Measurements from ENCODE around the gene GALNTL6.
"Not testable (repeated sequence)": the region's sequence is repeated elsewhere in the genome, so short reads cannot be mapped to it uniquely, and the experiment has no call there.

The GALNTL6 gene

DNA sequence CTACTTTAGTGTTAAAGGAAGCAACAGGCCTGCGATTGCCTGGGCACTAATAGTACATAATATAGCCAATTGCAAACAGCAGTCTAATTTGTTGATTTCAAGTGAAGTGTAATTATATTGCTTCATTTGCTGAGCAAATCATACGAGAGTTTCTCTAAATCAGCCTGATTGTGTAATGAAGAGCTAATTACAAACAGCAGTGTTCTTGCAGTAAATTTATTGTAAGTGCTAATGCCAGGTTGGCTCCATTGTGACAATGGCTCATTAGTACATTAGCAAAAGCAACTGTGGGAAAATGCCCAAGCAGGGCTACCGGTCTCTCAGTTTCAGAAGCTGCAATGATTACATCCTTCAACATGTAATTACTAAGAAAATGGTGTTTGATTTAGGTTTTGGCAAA lies 591.5 kb downstream of the GALNTL6 start:
- DNase-seq (ENCODE audit: low read depth), result no peak

DNA sequence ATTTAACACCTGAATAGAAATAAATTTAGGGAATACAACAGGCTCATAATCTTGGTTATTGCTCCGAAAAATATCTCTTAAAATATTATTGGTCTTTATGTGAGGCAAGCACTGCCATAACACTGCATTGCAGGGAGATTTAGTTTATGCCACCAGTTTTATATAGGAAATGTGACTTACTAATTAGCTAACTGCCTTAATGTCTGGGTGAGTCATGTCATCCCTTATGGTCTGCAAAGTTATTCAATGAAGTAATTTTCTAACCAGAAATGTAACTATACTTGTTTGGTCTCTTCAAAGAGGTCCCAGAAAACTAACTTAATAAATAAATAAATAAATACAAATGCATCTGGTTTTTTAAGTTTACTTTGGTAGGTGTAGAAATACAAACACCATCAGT lies 597.2 kb downstream of the GALNTL6 start:
- no peak for DNase-seq (ENCODE audit: low read depth)

DNA sequence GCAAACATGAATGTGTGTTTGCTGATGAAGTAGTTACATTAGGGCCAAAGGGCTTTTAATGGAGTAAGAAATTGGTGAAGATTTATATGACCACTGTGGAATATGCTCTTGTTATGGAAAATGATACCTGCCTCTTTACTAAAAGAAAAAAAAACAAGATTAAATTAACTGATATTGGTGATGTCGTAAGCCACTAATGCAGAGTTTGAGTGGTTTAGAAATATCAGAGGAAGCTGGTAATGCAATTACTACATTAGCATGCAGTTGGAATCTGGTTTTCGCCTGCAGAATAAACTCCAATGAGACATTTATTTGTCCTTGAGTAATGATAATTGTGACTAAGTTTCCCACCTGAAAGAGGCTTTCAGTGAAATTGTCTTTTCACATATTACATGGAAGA lies 597.9 kb downstream of the GALNTL6 start:
- no peak for DNase-seq (ENCODE audit: low read depth)

DNA sequence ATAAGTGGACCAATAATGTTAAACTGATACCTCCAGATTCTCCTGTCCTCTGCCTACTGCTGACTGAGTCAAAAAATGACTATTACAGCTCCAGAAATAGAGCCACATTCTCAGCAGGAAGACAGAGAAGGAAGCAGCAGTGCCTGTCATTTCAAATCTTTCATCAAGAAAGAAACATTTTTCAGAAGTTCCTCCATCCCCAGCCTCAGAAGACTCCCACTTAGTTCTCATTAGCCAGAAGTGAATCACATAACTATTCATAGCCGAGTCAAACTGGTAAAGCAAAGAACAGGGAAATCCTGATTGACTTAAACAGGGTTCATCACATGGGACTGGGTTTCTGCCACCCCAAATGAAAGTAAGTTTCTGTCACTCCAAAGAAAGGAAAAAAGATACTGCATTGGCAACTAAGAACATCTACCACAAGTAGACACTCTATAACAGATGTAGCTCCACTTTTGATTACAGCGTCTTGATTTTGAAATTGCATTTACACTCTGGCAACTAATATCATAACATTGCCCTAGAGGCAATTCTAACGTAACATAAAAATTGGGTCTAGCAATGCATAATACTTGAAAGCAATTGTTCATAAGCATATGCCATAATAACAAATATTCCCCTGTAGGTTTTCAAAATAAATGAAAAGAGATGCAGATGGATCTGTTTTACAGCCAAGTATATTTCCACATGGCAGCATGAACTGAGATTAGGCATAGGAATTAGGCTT lies 599.8 kb downstream of the GALNTL6 start:
- DNase-seq (ENCODE audit: low read depth), result peak; percentile 20

DNA sequence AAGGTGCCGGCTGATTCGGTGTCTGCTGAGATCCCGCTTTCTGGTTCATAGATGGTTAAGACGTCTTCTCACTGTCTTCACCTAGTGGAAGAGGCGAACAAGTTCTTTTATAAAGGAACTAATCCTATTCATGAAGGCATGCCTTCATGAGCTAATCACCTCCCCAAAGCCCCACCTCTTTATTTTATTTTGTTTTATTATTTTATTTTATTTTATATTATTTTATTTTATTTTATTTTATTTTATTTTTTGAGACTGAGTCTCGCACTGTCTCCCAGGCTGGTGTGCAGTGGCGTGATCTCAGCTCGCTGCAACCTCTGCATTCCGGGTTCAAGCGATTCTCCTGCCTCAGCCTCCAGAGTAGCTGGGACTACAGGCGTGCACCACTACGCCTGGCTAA lies 615.8 kb downstream of the GALNTL6 start:
- not testable (repeated sequence) for DNase-seq (ENCODE audit: low read depth)

DNA sequence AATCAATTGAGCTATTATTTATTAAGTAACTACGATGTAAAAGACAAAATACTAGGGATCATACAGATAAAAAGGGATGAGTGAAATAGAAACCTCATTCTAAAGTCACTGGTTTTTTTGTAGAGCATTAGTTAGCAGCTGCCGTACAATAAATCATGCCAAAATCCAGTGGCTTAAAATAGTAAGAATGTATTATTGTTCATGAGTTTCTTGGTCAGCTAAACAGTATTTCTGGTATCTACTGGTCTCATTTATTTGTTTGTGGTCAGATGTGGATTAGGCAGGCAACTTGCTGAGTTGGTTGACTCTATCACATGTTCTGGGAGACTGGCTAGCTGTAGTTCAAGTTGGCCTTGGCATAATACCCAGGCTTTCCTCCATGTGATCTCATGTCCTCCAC lies 667.3 kb downstream of the GALNTL6 start:
- DNase-seq (ENCODE audit: low read depth), result no peak

DNA sequence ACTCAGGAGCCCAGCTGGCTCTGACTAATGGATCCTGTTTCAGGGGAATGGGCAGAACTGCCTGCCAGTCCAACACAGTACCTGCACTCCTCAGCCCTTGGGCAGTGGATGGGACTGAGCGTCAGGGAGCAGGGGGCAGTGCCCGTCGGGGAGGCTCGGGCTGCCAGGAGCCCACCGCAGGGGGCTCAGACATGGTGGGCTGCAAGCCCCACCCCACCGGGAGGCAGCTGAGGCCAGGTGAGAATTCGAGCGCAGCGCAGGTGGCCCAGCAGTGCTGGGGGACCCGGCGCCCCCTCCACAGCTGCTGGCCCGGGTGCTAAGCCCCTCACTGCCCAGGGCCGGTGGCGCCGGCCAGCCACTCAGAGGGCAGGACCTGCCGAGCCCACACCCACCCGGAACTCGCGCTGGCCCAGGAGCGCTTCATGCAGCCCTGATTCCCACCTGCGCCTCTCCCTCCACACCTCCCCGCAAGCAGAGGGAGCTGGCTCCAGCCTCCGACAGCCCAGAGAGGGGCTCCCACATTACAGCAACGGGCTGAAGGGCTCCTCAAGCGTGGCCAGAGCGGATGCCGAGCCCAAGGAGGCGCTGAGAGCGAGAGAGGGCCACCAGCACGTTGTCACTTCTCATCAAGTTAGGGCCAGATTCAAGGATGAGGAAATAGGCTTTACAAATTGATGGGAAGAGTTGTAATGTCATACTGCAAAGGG lies 668.8 kb downstream of the GALNTL6 start:
- DNase-seq (ENCODE audit: low read depth), result no peak

DNA sequence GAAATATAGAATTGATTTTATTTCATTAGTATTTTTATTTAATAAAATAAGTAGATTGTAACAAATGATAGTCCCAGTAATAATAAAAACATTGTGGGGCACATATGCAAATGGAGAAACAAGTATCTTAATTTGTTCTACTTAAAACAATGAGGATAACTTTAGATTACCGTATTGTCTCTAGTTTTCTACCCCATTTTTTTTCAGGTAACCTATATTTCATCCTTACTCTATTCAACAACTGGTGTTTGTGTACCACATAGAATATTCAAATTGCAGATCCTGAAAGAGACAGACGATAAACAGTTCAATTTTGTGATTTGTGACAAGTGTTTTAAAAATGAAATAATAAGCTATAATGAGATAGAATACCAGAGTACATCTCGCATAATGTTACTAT lies 671.8 kb downstream of the GALNTL6 start:
- no peak for DNase-seq (ENCODE audit: low read depth)

DNA sequence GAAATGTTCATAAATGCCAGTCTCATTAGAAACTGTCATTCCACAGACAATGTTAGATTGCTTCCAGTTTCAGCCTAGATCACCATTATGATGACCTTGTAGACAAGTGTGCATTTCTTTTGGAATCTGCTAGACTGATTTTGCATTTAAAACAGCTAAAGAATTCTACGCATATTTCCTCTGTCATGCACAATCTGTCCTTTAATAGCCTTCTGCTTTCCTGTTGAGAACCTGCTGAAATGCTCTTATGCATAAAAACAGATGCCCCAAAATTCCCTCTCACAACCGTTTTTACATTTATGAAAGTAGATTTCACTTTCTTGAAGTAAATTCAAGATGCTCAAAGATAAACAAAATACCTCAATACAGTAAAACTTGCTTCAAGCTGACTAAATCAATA lies 673.3 kb downstream of the GALNTL6 start:
- no peak for DNase-seq (ENCODE audit: low read depth)

DNA sequence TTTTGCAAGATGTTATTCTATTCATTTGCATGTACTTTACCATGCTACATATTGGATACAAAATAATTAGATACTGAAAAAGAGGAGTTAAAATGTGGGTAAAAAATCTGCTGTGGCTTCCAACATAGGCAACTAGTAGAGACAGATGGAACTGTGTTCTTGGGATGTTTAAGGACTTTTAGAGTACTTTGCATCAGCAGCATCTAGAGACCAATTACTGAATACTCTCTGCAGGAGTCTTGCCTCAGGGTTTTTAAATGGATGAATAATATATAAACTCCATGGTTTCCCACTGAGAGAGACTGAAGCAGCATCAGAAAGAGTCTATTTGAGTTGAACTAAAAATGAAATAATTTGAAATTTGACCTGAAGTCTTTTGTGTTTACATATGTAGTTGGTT lies 676.7 kb downstream of the GALNTL6 start:
- no peak for DNase-seq (ENCODE audit: low read depth)

DNA sequence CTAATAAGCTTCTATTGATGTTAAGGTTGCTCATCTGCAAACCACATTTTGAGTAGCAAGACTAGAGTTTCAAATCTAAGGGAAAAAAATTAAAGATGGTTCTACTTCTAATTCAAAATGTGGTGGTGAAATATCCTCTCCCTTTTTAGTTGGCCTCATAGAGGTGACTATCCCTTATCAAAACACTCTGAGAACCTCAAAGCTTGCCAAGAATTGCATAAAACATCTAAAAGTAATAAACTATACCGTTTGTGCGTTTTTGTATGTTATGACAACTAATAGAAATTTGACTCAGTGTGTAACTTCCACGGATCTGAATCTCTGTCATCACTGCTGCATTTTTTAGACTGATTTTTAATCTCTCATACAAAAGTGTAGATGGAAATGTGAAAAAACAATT lies 682.6 kb downstream of the GALNTL6 start:
- DNase-seq (ENCODE audit: low read depth), result no peak

DNA sequence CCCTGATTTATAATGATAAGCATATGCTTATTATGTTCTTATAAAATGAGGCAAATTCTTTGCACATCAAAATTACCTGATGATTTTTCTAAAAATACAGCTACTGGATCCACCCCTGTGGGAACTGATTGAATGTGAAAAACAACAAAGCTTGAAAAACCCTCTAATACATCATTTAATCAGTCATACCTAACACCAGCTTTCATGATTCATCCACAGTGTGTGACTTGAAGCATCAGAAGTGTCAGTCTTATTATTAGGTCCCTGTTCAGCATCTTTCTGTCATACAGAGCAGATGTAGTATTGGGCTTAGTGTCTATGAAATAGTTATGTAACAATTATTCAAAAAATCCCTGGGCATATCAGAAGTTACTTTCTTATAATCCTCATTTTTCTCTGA lies 684.1 kb downstream of the GALNTL6 start:
- DNase-seq (ENCODE audit: low read depth), result no peak

DNA sequence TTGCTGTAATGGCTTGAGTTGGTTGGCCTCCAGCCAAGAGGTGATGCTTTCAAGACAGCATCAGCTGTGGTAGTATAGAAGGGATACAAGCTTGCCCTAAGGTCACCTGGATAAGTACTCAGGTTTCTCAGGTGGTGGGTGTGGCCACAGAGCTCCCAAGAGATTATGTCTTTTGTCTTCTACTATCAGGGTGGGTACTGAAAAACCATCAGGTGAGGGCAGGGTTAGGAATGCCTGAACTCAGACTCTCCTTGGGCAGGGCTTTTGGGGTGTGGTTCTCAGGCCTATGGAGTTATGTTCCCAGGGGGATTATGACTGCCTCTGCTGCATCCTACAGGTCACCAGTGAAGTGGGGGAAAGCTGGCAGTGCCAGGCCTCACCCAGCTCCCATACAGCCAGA lies 700.8 kb downstream of the GALNTL6 start:
- DNase-seq (ENCODE audit: low read depth), result no peak

DNA sequence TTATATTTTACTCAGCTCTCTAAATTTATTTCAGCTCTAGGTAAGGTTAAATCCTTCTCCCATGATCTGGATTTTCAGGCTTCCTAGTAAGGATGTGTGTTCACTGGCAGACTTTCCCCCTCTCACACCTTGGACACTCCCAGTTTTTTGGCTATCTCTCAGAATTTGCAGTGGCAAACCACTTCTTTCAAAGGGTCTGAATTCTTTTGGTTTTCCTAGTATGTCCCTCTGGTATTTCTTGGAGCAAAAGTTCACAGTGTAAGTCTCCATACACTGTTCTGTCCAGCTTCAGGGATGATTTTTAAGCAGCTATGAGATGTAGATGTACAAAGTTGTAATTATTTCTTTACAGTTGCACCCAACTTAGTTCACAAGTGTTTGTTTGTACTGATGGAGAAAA lies 701.6 kb downstream of the GALNTL6 start:
- no peak for DNase-seq (ENCODE audit: low read depth)

DNA sequence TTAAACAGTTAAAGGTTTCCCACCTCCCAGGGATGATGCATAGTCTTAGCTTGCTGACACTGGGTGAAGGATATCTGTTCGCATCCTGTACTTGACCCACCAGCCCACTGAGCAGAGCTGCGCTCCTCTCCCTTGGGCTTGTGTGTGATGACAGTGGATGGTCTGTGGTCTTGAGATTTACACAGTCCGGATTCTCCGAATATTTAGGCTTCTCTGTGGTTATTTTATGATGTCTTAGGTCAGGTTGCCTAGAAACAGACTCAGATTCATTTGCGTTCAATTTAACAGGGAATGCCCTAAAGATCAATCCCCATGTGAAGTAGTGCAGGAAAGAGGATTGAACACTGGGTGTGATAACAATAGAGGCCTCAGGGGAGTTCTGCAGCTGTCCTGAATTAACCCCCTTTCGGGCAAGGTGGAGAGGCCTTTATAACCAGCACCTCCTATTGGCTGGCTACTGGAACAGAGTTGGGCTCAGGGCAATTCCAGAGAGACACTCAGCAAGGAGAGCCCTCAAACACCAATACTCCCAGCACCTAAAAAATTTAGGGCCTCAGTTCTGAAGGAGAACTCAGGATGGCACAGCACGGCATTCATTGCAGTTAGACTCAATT lies 702.2 kb downstream of the GALNTL6 start:
- peak; percentile 30 for DNase-seq (ENCODE audit: low read depth)

DNA sequence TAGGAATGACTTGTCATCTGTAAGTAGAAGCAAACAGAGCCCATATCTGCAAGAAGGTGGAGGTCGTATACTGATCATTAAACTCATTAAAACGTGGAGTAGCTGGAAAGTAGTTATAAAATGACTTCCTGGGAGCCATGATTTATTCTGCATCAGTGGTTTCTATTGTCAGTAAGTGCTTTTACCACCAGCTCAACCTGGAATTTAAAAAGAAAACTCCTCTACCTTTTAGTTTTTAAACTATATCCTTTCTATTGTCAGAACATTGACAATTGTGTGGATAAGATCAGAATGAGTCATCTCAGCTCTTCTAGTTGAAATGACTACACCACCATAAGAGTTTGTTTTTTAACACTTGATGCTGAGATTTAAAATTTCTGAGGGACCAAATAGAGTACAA lies 704.2 kb downstream of the GALNTL6 start:
- DNase-seq (ENCODE audit: low read depth), result no peak

DNA sequence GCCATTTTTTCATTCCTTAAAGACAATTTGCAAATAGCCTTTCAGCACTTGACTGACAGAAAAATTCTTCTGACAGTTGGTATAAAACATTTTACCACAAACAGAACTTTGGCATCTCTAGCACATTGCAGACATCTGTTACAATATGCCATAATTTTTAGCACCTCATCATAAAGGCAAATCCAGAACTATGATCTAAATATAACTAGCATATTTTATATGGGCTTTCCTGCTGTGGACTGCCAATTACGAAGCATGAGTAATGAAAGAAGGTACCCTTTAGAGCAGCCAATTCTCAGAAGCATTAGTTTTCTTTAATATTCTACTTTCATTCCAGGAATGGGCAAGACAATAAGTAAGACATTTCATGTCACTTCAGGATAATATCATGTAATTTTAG lies 708.0 kb downstream of the GALNTL6 start:
- no peak for DNase-seq (ENCODE audit: low read depth)

DNA sequence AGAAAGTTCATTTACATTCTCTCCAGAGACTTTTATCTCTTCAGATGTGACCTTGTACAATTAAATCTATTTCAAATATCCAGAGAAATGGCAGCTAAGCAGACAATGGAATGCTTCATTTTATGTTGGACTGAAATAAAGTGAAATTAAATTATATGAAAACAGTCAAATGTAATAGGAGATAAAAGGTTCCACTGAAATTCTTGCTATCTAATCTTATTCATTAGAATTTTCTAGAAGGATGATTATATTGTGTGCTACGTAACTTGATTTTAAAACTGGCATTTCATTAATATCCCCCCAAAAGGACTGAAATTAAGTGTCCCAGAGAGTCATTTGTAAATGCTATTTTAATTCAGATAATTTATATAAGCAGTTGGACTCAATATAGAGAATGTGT lies 708.5 kb downstream of the GALNTL6 start:
- DNase-seq (ENCODE audit: low read depth), result no peak

DNA sequence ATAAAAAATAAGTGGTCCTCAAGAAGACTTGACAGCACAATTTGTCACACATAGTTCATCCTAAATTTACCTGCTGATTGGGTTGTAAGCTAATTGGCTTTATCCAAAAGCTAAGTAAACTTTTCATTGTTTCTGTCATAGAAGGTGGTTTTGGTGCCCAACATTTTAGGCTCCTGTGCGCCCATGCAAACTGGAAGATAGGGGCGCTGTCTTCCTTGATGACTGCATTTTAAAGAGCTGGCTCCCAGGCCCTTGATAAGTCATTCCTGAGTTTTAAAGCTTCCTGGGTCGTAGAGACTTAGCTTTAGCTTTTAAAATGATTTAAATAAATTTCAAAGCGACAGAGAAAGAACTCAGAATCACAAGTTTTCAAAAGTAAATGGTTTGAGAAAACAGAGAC lies 730.0 kb downstream of the GALNTL6 start:
- no peak for DNase-seq (ENCODE audit: low read depth)

DNA sequence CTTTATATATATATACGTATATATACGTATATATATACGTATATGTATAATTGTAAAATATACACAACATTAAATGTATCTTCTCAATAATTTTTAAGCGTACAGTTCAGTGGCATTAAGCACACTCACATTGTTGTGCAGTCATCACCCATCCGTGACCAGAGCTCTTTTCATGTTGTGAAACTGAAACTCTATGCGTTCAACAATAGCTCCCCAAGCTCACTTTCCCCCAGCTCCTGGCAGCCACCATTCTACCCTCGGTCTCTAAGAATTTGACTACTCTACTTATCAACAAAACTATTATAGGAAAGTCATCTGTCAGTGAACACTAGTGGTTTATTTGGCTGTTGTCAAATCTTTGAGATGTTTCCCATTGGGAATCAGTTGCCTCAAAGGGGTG lies 733.6 kb downstream of the GALNTL6 start:
- no peak for DNase-seq (ENCODE audit: low read depth)

DNA sequence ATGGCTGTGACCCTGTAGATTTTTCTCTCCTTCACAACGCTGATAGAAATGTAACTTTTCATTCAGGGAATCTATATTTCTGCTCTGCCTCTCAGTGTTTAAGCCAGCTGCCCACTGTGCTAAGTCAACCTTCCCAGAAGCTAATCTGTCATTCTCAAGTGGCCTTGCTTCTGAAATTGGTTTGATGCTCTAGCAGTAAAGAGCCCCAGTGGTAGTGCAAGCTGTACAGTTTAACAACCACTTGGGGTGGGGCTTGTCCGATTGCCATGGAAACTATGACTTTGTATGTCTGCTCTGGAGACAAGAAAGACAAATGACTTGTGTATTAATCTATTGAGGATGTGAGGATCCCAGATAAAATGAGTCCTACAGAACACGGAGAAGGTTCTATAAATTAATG lies 734.5 kb downstream of the GALNTL6 start:
- no peak for DNase-seq (ENCODE audit: low read depth)

DNA sequence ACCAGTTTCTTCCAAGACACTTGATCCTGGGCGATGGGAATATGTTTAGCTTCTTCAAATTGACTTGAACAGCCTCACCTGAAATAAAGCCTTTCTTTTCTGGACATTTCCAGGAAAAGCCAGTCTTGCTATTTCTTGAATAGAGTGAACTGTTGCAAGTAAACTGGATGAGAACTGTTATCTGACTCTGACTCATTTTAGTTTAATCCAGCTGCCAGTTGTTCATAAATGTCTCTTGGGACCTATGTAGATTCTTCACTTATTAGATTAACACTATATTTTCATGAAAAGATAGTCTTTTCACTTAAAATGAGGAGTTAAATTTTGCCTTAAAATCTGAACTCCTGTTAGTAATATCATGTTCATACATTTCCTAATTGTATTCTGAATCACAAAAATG lies 740.0 kb downstream of the GALNTL6 start:
- no peak for DNase-seq (ENCODE audit: low read depth)

DNA sequence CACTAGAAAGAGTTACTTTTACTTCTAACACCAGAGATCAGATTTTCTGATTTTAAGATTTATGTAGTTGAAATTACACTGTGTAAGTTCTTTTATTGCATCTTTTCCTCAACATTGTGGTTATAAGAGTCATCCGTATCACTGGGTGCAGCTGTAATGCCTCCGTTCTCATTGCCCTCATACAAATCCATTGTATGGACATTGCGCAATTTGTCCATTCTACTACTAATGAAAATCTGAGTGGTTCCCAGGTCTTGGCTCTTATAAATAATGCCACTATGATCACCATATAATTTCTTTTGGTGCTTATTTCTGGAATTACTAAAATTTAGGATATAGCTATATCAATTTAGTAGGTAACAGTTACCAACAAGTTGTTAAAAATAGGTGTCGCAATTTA lies 741.4 kb downstream of the GALNTL6 start:
- no peak for DNase-seq (ENCODE audit: low read depth)

DNA sequence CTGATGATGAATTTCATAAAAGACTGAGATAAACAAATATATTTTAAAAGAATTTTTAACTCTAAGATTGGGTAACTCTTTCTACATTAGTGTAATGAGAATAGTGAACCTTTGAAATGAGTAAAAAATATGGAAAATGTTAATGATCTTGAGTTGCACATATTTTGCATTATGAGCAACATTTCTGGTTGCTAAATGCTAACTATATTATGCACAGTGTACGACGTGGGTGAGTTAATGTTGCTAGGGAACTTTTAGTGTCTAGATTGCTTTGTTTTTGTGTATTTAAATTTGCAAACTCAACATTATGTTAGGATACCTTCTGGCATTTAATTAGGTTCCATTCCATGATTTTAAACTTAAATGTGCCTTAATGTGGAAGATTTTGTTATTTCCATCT lies 742.5 kb downstream of the GALNTL6 start:
- DNase-seq (ENCODE audit: low read depth), result no peak
